DMS153 treated with DMSO at 0.1 percent for 48 hours (cell line): Measurements from ENCODE around the gene IDE.
A peak's percentile ranks its signal among the peaks of the same experiment; 100 is the strongest.
"Not testable (repeated sequence)": the region's sequence is repeated elsewhere in the genome, so short reads cannot be mapped to it uniquely, and the experiment has no call there.

Experiments used
- DNase-seq: peaks from one replicate; lab custom pipeline; 2025; ENCODE audit not compliant: unreplicated experiment; lab: John Stamatoyannopoulos, UW

IDE gene

DNA sequence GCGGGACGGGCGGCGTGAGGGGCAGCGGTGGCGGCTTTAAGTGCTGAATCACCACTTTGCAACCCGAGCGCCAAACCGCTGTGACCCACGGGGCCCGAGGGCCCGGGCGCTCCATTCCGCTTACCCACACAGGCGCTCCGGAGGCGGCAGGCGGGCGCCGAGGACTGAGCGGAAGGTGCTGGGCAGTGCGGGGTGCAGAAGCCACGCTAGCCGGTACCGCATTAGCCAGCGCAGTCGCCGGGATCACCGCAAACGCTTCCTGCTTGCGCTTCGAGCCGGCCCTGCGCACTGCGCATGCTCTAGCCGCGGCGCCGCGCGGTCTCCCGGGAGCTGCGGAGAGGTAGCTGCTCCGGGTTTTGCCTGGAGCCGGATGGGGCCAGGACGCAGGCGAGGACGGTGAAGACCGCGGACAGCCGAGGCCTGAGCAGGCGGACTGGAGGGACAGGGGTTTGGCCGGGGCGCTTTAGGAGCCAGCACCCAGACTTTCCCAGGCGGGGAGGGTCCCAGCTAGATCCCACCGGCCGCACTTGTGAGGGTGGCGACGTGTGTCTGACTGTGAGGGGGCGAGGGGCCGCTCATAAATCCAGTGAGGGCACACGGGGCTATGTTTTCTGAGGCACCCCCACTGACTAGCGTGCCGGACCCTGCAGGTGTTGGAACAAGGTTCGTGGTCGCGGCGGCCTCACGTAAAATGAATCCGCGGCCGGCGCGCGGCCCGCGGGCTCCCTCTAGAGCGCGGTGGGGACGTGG, at the start of gene IDE:
Gene IDE (minus strand): TSS at position 296 of the 750 bp plus-strand sequence. CDS start 74 bp downstream, at position 222.
- DNase-seq: peak; percentile 75

DNA sequence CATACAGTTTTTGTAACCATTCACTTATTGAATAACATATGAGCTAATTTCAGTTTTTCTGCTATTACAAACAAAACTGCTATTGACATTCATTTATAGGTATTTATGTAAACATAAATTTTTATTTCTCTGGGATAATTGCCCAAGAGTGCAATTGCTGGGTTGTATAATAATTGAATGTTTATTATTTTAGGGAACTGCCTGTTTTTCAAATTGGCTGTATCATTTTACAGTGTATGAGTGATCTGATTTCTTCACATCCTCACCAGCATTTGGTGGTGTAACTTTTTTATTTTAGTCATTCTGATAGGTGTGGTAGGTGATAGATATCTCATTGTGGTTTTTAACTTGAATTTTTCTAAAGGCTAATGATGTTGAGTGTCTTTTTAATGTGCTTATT, 45.5 kb upstream of the IDE start:
- DNase-seq: no peak

DNA sequence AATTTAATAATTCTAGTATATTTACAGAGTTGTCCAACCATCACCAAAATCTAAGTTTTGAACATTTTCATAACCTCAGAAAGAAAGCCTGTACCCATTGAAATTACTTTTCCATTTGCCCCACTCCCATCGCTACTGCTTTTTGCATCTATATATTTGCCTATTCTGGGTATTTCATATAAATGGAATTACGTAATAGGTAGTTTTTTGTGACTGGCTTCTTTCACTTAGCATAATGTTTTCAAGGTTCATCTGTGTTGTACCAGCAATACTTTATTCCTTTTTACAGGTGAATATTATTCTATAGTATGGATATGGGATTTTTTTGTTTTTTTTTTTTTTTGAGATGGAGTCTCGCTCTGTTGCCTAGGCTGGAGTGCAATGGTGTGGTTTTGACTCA, 41.6 kb upstream of the IDE start:
- DNase-seq: no peak

DNA sequence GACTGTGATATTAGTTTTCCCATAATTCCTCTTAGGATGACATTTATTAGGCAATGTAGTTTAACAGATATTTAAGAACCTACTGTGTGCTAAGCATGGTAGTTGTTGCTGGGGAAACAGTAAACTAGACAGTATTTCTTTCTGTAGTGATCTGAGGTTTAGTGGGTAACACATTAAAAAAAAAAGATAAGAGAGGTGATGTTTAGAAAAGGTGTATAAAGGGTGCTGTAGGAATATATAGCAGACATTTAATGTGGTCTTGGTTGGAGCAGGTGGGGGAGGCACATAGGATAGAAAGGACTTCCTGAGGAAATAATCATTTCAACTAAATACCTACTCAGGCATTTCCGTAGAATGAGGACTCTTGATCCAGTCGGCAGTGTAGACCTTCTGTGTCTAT, 30.9 kb upstream of the IDE start:
- no peak for DNase-seq

GRCh38 chr10:92598321-92598720, 24.4 kb upstream of the IDE start:
- no peak for DNase-seq

GRCh38 chr10:92595505-92595904, 21.6 kb upstream of the IDE start:
- no peak for DNase-seq

GRCh38 chr10:92593619-92594588, 20.0 kb upstream of the IDE start:
- DNase-seq: no peak

DNA sequence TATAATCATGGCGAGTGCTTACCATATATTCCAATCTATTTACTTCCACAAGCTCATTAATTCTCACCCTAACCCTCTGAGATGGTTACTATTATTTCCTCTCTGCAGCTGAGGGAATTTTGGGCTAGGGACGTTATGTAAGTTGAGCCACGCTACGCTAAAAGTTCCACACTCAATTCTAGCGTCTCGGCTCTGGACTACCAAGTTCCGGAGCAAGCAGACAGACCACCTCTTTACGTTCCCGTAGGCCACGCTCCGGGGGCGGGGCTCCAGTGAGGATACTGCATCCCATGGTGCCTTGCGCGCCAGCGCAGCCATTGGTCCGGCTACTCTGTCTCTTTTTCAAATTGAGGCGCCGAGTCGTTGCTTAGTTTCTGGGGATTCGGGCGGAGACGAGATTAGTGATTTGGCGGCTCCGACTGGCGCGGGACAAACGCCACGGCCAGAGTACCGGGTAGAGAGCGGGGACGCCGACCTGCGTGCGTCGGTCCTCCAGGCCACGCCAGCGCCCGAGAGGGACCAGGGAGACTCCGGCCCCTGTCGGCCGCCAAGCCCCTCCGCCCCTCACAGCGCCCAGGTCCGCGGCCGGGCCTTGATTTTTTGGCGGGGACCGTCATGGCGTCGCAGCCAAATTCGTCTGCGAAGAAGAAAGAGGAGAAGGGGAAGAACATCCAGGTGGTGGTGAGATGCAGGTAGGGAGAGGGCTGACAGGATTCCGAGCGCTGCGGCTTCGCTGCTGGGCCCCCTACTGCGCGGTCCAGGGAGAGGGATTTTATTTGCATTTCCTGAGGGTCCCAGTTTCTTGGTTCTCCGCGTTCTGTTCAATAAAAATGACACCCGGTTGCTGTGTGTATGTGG, 19.1 kb upstream of the IDE start, which contains the start of gene KIF11:
Gene KIF11 (plus strand): TSS at position 370 of the 858 bp plus-strand sequence. CDS start 246 bp downstream, at position 616.
- peak; percentile 94 for DNase-seq

DNA sequence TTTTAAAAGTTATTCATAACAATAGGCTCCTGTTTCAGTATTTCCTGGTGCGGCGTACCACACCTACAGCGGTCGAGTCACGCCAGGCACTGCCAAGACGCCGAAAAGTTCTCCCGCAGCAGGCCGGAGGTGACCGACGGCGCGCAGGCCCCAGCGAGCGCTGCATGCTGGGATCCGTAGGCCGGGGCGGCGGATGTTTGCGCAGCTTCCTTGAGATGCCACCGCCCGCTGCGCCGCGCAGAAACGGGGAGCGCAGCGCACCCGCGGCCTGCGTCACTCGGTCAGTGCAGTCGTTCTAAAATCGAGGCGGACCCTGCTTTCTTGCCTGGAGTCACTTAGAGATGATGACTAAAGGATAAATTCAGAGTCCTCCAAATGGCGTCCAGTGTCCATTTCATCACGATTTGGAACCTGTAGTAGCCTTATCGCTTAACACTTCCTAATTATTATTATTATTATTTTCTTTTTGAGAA, 17.7 kb upstream of the IDE start:
- DNase-seq: peak; percentile 86

DNA sequence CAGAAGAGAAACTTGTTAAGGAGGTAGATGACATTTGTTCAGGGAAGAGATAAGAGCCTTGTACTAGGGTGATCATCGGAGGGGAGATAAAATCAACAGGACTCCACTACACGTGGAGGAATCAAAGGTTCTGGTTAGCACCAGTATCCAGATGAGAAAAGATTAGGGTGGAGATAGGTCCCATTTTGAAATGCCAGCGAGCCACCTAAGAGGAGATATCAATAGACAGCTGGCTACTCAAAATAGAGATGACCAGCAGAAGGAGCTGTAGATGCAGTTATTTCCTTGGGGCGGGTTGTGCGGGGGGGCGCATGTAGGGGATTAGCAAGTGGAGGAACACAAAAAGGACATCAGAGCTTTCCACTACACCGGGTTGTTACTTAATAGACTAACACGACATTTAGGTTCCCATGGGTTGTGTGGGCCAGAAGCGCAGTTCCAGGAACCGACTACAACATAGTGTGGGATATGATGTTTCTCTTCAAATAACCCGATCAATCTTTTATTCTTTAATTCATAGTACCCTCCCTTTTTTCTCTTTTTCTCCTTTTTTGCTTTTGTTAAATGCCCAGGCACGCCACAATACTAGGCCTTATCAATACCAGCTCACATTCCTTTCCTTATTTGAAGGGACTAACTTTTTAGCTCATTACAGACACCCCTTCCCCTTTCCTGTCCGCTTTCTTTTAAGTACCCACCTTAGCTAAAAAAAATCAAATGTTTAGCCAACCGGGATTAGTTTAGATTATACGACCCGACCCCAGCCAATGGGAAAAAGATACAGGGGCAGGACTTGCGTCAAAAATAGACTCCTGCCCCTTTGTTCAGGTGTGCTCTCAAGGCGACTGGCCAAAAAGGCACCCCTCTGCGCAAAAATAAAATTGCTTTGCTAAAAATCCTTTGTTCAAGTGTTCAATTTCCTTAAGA, 17.0 kb upstream of the IDE start:
- no peak for DNase-seq

DNA sequence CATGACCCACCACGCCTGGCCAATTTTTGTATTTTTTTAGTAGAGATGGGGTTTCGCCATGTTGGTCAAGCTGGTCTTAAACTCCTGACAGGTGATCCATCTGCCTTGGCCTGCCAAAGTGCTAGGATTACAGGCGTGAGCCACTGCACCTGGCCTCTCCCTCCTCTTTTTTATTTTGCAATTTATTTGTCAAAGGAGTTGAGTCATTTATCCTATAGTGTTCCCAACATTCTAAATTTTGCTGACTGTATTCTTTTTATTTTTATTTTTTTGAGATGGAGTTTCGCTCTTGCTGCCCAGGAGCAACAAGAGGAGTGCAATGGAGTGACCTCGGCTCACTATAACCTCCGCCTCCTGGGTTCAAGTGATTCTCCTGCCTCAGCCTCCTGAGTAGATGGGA, 8.5 kb upstream of the IDE start:
- DNase-seq: not testable (repeated sequence)

GRCh38 chr10:92575961-92576360, 2.1 kb upstream of the IDE start:
- no peak for DNase-seq

DNA sequence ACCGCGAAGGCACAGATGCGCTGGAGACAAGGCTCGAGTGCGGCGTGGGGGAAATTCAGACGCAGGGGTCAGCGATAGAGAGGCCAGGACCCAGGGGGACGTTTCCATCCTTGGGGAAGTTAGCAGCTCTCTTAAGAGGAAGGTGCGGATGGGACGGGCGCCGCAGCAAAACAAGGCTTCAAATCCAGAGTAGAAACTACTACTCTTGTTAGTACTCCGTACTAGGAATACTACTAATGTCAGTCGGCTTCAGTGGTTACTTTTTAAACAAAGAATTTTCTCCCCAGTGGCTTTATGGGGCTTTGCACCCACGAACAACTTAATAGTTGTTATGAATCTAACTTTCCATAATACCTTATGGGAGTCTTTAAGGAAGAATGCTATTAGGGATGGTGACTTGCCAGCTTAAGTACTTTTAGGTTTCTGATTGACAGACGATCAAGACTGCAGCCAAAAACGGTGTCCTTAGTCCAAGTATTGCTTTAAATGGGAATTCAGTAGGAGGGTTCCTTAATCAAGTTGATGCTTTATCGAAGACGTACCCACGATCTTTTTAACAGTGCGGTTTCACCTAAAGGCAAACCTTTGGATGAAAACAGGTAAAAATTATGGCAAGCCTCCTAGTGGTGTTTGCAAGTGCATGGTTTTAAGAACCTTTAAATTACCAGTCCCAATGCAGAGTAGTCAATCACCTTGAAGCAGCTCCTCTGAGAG, 812 bp upstream of the IDE start:
- peak; percentile 61 for DNase-seq

- DNase-seq: no peak
Measured at GRCh38 chr10:92573091-92573797, 649 bp downstream of the IDE start.

GRCh38 chr10:92572362-92573090, 1.4 kb downstream of the IDE start:
- DNase-seq: no peak

DNA sequence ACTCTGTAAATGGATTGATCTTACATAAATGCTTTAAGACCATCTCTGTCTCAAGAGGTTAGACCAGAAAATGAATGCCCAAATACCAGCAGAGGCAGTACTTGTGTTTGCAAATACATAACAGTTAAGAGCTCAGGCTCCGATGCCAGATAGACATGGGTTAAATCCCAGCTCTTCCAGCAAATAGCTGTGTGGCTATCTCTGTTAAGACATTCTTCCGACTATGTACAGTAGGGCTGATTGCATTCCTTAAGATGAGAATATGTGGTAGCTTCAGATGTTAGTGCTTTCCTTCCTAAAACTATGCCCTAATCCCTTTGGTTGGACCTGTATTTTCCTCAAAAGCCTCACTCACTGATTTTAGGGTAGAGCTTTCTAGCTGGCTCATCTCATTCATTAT, 2.2 kb downstream of the IDE start:
- DNase-seq: no peak

DNA sequence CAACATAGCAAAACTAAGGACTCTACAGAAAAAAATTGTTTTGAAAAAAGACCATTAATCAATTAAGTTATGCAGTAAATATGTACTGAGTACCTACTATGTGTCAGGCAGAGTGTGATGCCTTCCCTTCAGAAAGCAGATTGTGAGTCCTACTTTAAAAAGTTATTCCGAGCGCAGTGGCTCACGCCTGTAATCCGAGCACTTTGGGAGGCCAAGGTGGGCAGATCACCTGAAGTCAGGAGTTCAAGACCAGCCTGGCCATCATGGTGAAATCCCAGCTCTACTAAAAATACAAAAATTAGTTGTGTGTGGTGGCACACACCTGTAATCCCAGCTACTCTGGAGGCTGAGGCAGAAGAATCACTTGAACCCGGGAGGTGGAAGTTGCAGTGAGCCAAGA, 4.2 kb downstream of the IDE start:
- DNase-seq: not testable (repeated sequence)

- DNase-seq: no peak
Measured at GRCh38 chr10:92569071-92569470, 4.8 kb downstream of the IDE start.
